Mesendoderm (in vitro differentiated cells): ENCODE data around the gene PRSS8.
"Not testable (repeated sequence)": the region's sequence is repeated elsewhere in the genome, so short reads cannot be mapped to it uniquely, and the experiment has no call there.

Source experiments
- DNase-seq: peaks from one replicate; pipeline ENCODE4 v3.0.0; 2013
- H2AK5ac ChIP-seq: 2 replicates; pipeline ENCODE4 v1.6.1; 2013; ENCODE audit warnings: low read length, inconsistent platforms
- H2BK120ac ChIP-seq: 2 replicates; pipeline ENCODE4 v1.6.1; 2013; ENCODE audit warnings: low read depth, mild to moderate bottlenecking, low read length, moderate library complexity, mixed read lengths
- H2BK15ac ChIP-seq: replicated peaks from 2 replicates; pipeline ENCODE4 v1.6.1; 2013; ENCODE audit warnings: low read depth, mild to moderate bottlenecking, moderate library complexity
- H2BK5ac ChIP-seq: 2 replicates; pipeline ENCODE4 v1.6.1; 2013; ENCODE audit warnings: low read length, inconsistent platforms
- H3K18ac ChIP-seq: 2 replicates; pipeline ENCODE4 v1.6.1; 2013; ENCODE audit warnings: mild to moderate bottlenecking, low read length, mixed read lengths
- H3K23ac ChIP-seq: one replicate; pipeline ENCODE4 v1.6.1; 2013; ENCODE audit warnings: low read length
- H3K27ac ChIP-seq: 2 replicates; pipeline ENCODE4 v1.5.1; 2013; ENCODE audit warnings: low read depth, mild to moderate bottlenecking, inconsistent platforms, low read length, moderate library complexity
- H3K27me3 ChIP-seq: 2 replicates; pipeline ENCODE4 v1.6.1; 2013; ENCODE audit warnings: low read length, control low read depth, mild to moderate bottlenecking, inconsistent platforms; ENCODE audit not compliant: insufficient read depth, poor library complexity
- H3K36me3 ChIP-seq: 2 replicates; pipeline ENCODE4 v1.6.1; 2013; ENCODE audit warnings: low read length, inconsistent platforms; ENCODE audit not compliant: control insufficient read depth, insufficient read depth
- H3K4ac ChIP-seq: one replicate; pipeline ENCODE4 v1.6.1; 2013; ENCODE audit warnings: low read depth, mild to moderate bottlenecking, low read length, moderate library complexity
- H3K4me1 ChIP-seq: 2 replicates; pipeline ENCODE4 v1.6.1; 2013; ENCODE audit warnings: low read depth, low read length, inconsistent platforms; ENCODE audit not compliant: control insufficient read depth
- H3K4me2 ChIP-seq: 2 replicates; pipeline ENCODE4 v1.6.1; 2013; ENCODE audit warnings: low read length
- H3K4me3 ChIP-seq: 2 replicates; pipeline ENCODE4 v1.5.1; 2013; ENCODE audit warnings: mild to moderate bottlenecking, low read length
- H3K56ac ChIP-seq: one replicate; pipeline ENCODE4 v1.6.1; 2013; ENCODE audit warnings: low read length
- H3K79me1 ChIP-seq: 2 replicates; pipeline ENCODE4 v1.6.1; 2013; ENCODE audit warnings: low read length, inconsistent platforms
- H3K79me2 ChIP-seq: 2 replicates; pipeline ENCODE4 v1.6.1; 2013; ENCODE audit warnings: mild to moderate bottlenecking, low read length; ENCODE audit not compliant: control insufficient read depth, insufficient read depth
- H3K9ac ChIP-seq: 2 replicates; pipeline ENCODE4 v1.6.1; 2013; ENCODE audit warnings: low read length, inconsistent platforms
- H4K5ac ChIP-seq: one replicate; pipeline ENCODE4 v1.6.1; 2013; ENCODE audit warnings: low read length
- H4K8ac ChIP-seq: one replicate; pipeline ENCODE4 v1.6.1; 2013; ENCODE audit warnings: low read depth, mild to moderate bottlenecking, control low read depth, low read length, moderate library complexity
- WGBS: extraction: QIAGEN DNeasy Blood & Tissue Kit; methylation state at CpG from one replicate; pipeline ENCODE4 v1.1.7; 2013; ENCODE audit warnings: low lambda C conversion rate, missing lambda C conversion rate; ENCODE audit not compliant: insufficient coverage; ENCODE audit errors: extremely low coverage; 5-methylcytosine and 5-hydroxymethylcytosine counted together

PRSS8 gene

GRCh38 chr16:31179747-31180459, 44.4 kb upstream of the PRSS8 start, which contains the start of gene FUS:
Gene FUS (plus strand): TSS chr16:31180139. CDS start chr16:31180215, 76 bp downstream.
- peaks cover 6% of the 10 kb centered on the region for H3K79me1 ChIP-seq
- H3K23ac ChIP-seq, result peak within 1 kb of the TSS; percentile 80
- no peaks in the 10 kb centered on the region for H3K27me3 ChIP-seq
- peak within 1 kb of the TSS; percentile 88 for H3K18ac ChIP-seq
- no peak within 1 kb of the TSS for H2BK120ac ChIP-seq
- no peak within 1 kb of the TSS for H2AK5ac ChIP-seq
- H3K4me2 ChIP-seq, result peak within 1 kb of the TSS; percentile 48
- H3K4me1 ChIP-seq, result peaks cover 4% of the 10 kb centered on the region
- DNase-seq, result peak; percentile 90
- peak within 1 kb of the TSS; percentile 99 for H3K4me3 ChIP-seq
- H3K56ac ChIP-seq, result peak within 1 kb of the TSS; percentile 99
- H3K36me3 ChIP-seq, result peaks cover 11% of the 10 kb centered on the region
- peak within 1 kb of the TSS; percentile 99 for H3K9ac ChIP-seq
- H3K4ac ChIP-seq, result peak within 1 kb of the TSS; percentile 95
- WGBS, result no CpG with 5 or more reads among the region's 69 CpGs
- no peak within 1 kb of the TSS for H4K8ac ChIP-seq
- no peak within 1 kb of the TSS for H2BK15ac ChIP-seq
- H3K27ac ChIP-seq, result peak within 1 kb of the TSS; percentile 77
- peak within 1 kb of the TSS; percentile 97 for H4K5ac ChIP-seq
- H3K79me2 ChIP-seq, result peaks cover 48% of the 10 kb centered on the region
- H2BK5ac ChIP-seq, result peak within 1 kb of the TSS; percentile 92

GRCh38 chr16:31179219-31179746, 43.8 kb upstream of the PRSS8 start:
- H3K23ac ChIP-seq, result no peak overlapping the region
- H4K8ac ChIP-seq, result no peak overlapping the region
- peak overlapping the region; percentile 22 for H3K4me2 ChIP-seq
- H3K27ac ChIP-seq, result peak overlapping the region; percentile 69
- H3K79me2 ChIP-seq, result peaks cover 43% of the 10 kb centered on the region
- H2BK120ac ChIP-seq, result no peak overlapping the region
- H3K9ac ChIP-seq, result peak overlapping the region; percentile 98
- peak overlapping the region; percentile 92 for H2BK5ac ChIP-seq
- H3K36me3 ChIP-seq, result peaks cover 10% of the 10 kb centered on the region
- H3K4me1 ChIP-seq, result peaks cover 4% of the 10 kb centered on the region
- H2BK15ac ChIP-seq, result no peak overlapping the region
- H3K56ac ChIP-seq, result peak overlapping the region; percentile 99
- peak overlapping the region; percentile 78 for H3K18ac ChIP-seq
- no peak overlapping the region for H2AK5ac ChIP-seq
- no peaks in the 10 kb centered on the region for H3K27me3 ChIP-seq
- peak overlapping the region; percentile 75 for H3K4ac ChIP-seq
- WGBS, result no CpG with 5 or more reads among the region's 27 CpGs
- no peak overlapping the region for H4K5ac ChIP-seq
- peak overlapping the region; percentile 91 for H3K4me3 ChIP-seq
- H3K79me1 ChIP-seq, result peaks cover 6% of the 10 kb centered on the region
- no peak for DNase-seq

GRCh38 chr16:31177136-31177535, 41.6 kb upstream of the PRSS8 start:
- Histone ChIP-seq H3K9ac (no peak overlapping the region), H3K79me2 (peaks cover 22% of the 10 kb centered on the region), H2AK5ac (no peak overlapping the region), H3K56ac (no peak overlapping the region), H4K8ac (no peak overlapping the region), H3K4me2 (no peak overlapping the region), H3K27ac (no peak overlapping the region), H3K36me3 (no peaks in the 10 kb centered on the region), H3K79me1 (no peaks in the 10 kb centered on the region), H3K4me3 (no peak overlapping the region), H3K4ac (no peak overlapping the region), H3K23ac (no peak overlapping the region), H3K18ac (no peak overlapping the region), H2BK15ac (no peak overlapping the region), H2BK5ac (no peak overlapping the region), H3K27me3 (no peaks in the 10 kb centered on the region), H3K4me1 (no peaks in the 10 kb centered on the region), H2BK120ac (no peak overlapping the region), H4K5ac (no peak overlapping the region)
- no peak for DNase-seq
- no CpG with 5 or more reads among the region's 3 CpGs for WGBS

- H3K23ac ChIP-seq, H3K9ac ChIP-seq, DNase-seq, H3K27me3 ChIP-seq, H2BK5ac ChIP-seq, H4K8ac ChIP-seq, H3K79me2 ChIP-seq, H2BK15ac ChIP-seq, H3K56ac ChIP-seq, H4K5ac ChIP-seq, H3K4me1 ChIP-seq, H2AK5ac ChIP-seq, H3K27ac ChIP-seq, H3K4me2 ChIP-seq, H3K79me1 ChIP-seq, H3K18ac ChIP-seq, H3K4me3 ChIP-seq, H3K36me3 ChIP-seq, H2BK120ac ChIP-seq, H3K4ac ChIP-seq: not testable (repeated sequence)
- WGBS, result no CpG with 5 or more reads among the region's 2 CpGs
These were observed 34.5 kb upstream of the PRSS8 start for GRCh38 chr16:31170048-31170447.

GRCh38 chr16:31168848-31169247, 33.3 kb upstream of the PRSS8 start:
- Histone ChIP-seq H3K4me2 (no peak overlapping the region), H2BK120ac (no peak overlapping the region), H2AK5ac (no peak overlapping the region), H2BK5ac (no peak overlapping the region), H3K79me1 (no peaks in the 10 kb centered on the region), H3K79me2 (no peaks in the 10 kb centered on the region), H3K18ac (no peak overlapping the region), H3K9ac (no peak overlapping the region), H4K5ac (no peak overlapping the region), H3K4me3 (no peak overlapping the region), H3K4me1 (no peaks in the 10 kb centered on the region), H3K4ac (no peak overlapping the region), H3K27ac (no peak overlapping the region), H3K27me3 (no peaks in the 10 kb centered on the region), H4K8ac (no peak overlapping the region), H2BK15ac (no peak overlapping the region), H3K36me3 (no peaks in the 10 kb centered on the region), H3K56ac (no peak overlapping the region), H3K23ac (no peak overlapping the region)
- no CpG with 5 or more reads among the region's 2 CpGs for WGBS
- DNase-seq, result no peak
